GM10266 (cell line): ENCODE data around the gene DCHS2.

ENCODE experiments used
- DNase-seq: peaks from one replicate; pipeline ENCODE4 v3.0.0; 2012; ENCODE audit errors: extremely low spot score
- CTCF ChIP-seq: IDR thresholded peaks from 2 replicates; pipeline ENCODE4 v1.5.1; 2012; ENCODE audit warnings: mild to moderate bottlenecking, low read depth; ENCODE audit not compliant: control insufficient read depth, insufficient read depth; ENCODE audit errors: missing control alignments

DCHS2 gene

GRCh38 chr4:154421618-154422017, 70.0 kb downstream of the DCHS2 start:
- no peak for TF ChIP-seq CTCF
- DNase-seq, result no peak

DNA sequence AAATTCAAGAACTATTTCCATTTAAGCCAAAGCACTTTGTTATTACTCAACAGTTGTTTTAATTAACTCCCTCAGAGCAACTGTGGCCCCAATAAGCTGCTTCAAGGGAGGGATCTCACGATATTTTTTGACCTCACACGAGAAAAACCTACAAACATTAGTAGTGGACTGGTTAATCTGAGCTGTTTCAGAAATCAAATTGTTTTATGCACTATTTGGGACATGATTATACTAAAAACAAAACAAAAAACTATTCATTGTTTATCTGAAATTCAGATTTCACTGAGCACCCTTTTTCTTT, 74.3 kb downstream of the DCHS2 start:
- TF ChIP-seq CTCF, result no peak
- no peak for DNase-seq

GRCh38 chr4:154416190-154416547, 75.4 kb downstream of the DCHS2 start:
- DNase-seq, result peak; percentile 7
- TF ChIP-seq CTCF, result peak; percentile 45

- no peak for TF ChIP-seq CTCF
- DNase-seq, result no peak
These were observed 76.3 kb downstream of the DCHS2 start for GRCh38 chr4:154415313-154415712.

GRCh38 chr4:154414796-154415195, 76.8 kb downstream of the DCHS2 start:
- TF ChIP-seq CTCF, result no peak
- DNase-seq, result no peak

GRCh38 chr4:154414371-154414770, 77.2 kb downstream of the DCHS2 start:
- DNase-seq, result no peak
- TF ChIP-seq CTCF, result no peak

DNA sequence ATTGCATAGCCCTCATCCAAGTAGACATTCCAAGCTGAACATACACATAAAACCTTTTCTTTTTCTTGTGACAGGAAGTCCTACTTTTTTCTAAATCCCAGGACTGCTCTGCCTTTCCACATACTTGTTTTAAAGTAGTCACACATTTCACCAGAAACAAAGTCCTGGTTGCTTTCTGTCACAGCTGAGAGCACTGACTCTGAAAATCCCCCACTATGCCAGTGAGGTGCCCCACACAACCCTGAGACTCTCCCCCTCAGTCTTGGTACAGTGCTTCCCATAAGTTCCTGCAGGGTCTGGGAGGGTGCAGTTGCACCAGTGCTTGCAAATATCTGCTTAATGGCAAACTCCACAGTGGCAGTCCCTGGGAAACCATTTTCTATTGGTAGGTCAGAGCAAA, 84.2 kb downstream of the DCHS2 start:
- no peak for TF ChIP-seq CTCF
- DNase-seq, result no peak
